H1 (cell line): ENCODE data around the gene FIZ1. TPM values are rescaled to one million over a fixed set of nuclear protein-coding genes. Genes with fewer than 3 reads are reported as not detected.

Experiments
- ASH2L ChIP-seq: fragments of 200-600, 300-600 bp; sonication (generic); IDR thresholded peaks from one replicate; pipeline ENCODE4 v1.7.1; 2017; ENCODE audit warnings: low read length
- BRCA1 ChIP-seq: IDR thresholded peaks from 2 replicates; pipeline ENCODE4 v1.6.1; 2012; ENCODE audit warnings: low read depth, low read length, improper control_type of control experiment
- CBX5 ChIP-seq: fragments of 300-800, 300-1000 bp; sonication (generic); IDR thresholded peaks from 2 replicates; pipeline ENCODE4 v1.7.1; 2016; ENCODE audit warnings: antibody characterized with exemption, low read length, low read depth
- CHD2 ChIP-seq: IDR thresholded peaks from 2 replicates; pipeline ENCODE4 v1.6.1; 2012; ENCODE audit warnings: low read length, improper control_type of control experiment
- CREB1 ChIP-seq: IDR thresholded peaks from 2 replicates; pipeline ENCODE4 v1.6.1; 2012; ENCODE audit warnings: inconsistent platforms
- CTBP2 ChIP-seq: IDR thresholded peaks from 2 replicates; pipeline ENCODE4 v1.7.0; 2011; ENCODE audit warnings: borderline replicate concordance, mild to moderate bottlenecking, moderate library complexity, mixed read lengths, low read length; ENCODE audit not compliant: insufficient read depth, insufficient read length
- EGR1 ChIP-seq: IDR thresholded peaks from 2 replicates; pipeline ENCODE4 v1.6.1; 2011; ENCODE audit warnings: low read depth, low read length, borderline replicate concordance
- NANOG ChIP-seq: IDR thresholded peaks from 2 replicates; pipeline ENCODE4 v1.6.1; 2011; ENCODE audit warnings: low read length, low read depth, mild to moderate bottlenecking, inconsistent platforms; ENCODE audit not compliant: insufficient read depth, poor library complexity, severe bottlenecking
- POLR2A ChIP-seq, 2 experiments: IDR thresholded peaks; 1 replicate in 1 of 2; 2 replicates in 1 of 2; pipeline ENCODE4 v1.6.1; 2011; ENCODE audit warnings: low read depth in 2 of 2, low read length in 2 of 2, mild to moderate bottlenecking in 2 of 2; ENCODE audit errors: control extremely low read depth in 1 of 2
- RAD21 ChIP-seq, 2 experiments: IDR thresholded peaks in 1 of 2; conservative IDR thresholded peaks in 1 of 2; 2 replicates each; pipeline ENCODE4 v1.6.1; 2011; ENCODE audit warnings: low read depth in 2 of 2, low read length in 2 of 2, improper control_type of control experiment in 1 of 2, inconsistent platforms in 1 of 2, mild to moderate bottlenecking in 1 of 2, moderate library complexity in 1 of 2
- RBBP5 ChIP-seq: IDR thresholded peaks from 2 replicates; pipeline ENCODE4 v1.7.1; 2012; ENCODE audit warnings: low read depth, mild to moderate bottlenecking, inconsistent platforms, low read length, moderate library complexity, borderline replicate concordance
- RXRA ChIP-seq: IDR thresholded peaks from 2 replicates; pipeline ENCODE4 v1.6.1; 2011; ENCODE audit warnings: low read depth, mild to moderate bottlenecking, low read length, moderate library complexity; ENCODE audit not compliant: insufficient read depth
- SIN3A ChIP-seq, 2 experiments: IDR thresholded peaks in 1 of 2; conservative IDR thresholded peaks in 1 of 2; 2 replicates each; pipeline ENCODE4 v1.6.1; 2011 to 2012; ENCODE audit warnings: low read length in 2 of 2, improper control_type of control experiment in 1 of 2, low read depth in 1 of 2, mild to moderate bottlenecking in 1 of 2
- SUZ12 ChIP-seq: fragments of 200-600 bp; sonication (generic); IDR thresholded peaks from 2 replicates; pipeline ENCODE4 v1.6.1; 2012; ENCODE audit warnings: mild to moderate bottlenecking, inconsistent platforms, low read length, moderate library complexity, mixed read lengths
- TBP ChIP-seq: IDR thresholded peaks from 2 replicates; pipeline ENCODE4 v1.6.1; 2011; ENCODE audit warnings: low read depth, low read length, improper control_type of control experiment
- polyA plus RNA-seq, 7 experiments: library from polyadenylated mRNA; depleted of rRNA in 3 of 7; stranded (reverse) in 5 of 7; unstranded in 2 of 7; fragments of >200 nt in 5 of 7; fragments of 200-250 nt in 2 of 7; gene quantifications; 1 replicate in 5 of 7; 2 replicates in 1 of 7; 4 replicates in 1 of 7; pipeline versions ENCODE4 v1.2.1 to v1.2.3, GENCODE V29; 2011 to 2013; ENCODE audit warnings: missing spikeins in 2 of 7, mixed read lengths in 2 of 7
- total RNA-seq: library from RNA; stranded (reverse); fragmentation: NEBNext Ultra II Directional; extraction: Animal tissue kit (Norgen Biotek cat#: 25700); gene quantifications from 2 replicates; pipeline ENCODE4 v1.2.1, GENCODE V29; 2021
- TF ChIP-seq, protein P1 (sequence below): IDR thresholded peaks from 2 replicates; pipeline ENCODE4 v1.6.1; 2011; ENCODE audit warnings: low read depth, mild to moderate bottlenecking, low read length; ENCODE audit not compliant: insufficient read depth
- TF ChIP-seq, protein P2 (sequence below), 3 experiments: IDR thresholded peaks; 1 replicate in 2 of 3; 2 replicates in 1 of 3; pipeline versions ENCODE4 v1.5.1 to v1.6.1; 2011; ENCODE audit warnings: low read length in 3 of 3, mild to moderate bottlenecking in 3 of 3, inconsistent platforms in 2 of 3, low read depth in 1 of 3, moderate library complexity in 1 of 3; ENCODE audit not compliant: insufficient read depth in 1 of 3; ENCODE audit errors: control extremely low read depth in 1 of 3
- TF ChIP-seq, protein P3 (sequence below): IDR thresholded peaks from 2 replicates; pipeline ENCODE4 v1.6.1; 2012; ENCODE audit warnings: low read length, inconsistent platforms

The FIZ1 gene
- total and polyA plus RNA-seq, 2 of the 8 experiments (the other 6 are each of a cell fraction or from before 2014, with no cell fraction given): 9.1 to 18.5 TPM

DNA sequence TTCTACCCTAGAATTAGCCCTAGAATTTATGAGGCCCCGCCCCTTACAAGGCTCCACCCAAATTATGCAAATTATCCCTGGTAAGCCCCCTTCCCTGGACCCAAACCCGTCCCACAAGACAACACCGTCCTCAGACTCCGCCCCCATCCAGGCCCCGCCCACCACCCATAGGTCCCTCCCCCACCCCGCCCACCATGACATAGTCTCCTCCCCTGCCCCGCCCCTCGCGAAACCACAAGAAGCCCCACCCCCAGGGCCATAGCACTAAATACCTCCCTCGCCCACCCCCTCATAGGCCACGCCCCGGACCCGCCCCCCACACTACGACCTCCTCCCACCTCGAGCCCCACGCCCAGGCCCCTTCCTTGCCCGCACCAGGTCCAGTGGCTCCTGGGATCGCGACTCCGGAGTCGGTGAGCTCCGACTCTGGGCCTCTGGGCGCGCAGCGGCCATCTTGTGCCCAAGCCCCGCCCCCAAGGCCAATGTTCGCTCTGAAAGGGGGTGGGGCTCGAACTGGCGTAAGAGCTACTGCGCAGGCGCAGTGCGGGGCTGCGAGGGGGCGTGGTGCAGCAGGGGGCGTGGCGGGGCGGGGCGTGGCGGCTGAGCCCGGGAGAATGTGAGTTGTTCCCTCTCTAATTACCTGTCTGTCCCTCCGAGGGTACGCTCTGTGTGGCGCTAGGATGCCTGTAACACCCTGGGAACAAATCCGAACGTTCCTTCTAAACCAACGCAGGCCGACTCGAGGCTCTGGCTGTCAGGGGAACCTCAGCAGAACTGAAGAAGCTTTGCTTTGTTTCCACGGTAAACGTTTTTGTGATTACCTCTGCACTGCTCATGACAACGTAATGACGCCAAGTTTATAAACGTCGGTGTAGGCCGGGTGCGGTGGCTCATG, 25.0 kb upstream of the FIZ1 start, which contains the start of gene ZNF784 (continued):
- TF ChIP-seq RAD21 (IDR thresholded peaks at IDR 0.05 in 1 of 2, conservative IDR thresholded peaks at IDR 0.05 in 1 of 2; ENCODE audit: low read depth in 2 of 2, low read length in 2 of 2) (no peak), ASH2L (peak; percentile 40), NANOG (no peak), CREB1 (no peak), RBBP5 (no peak), EGR1 (no peak), CTBP2 (no peak), RXRA (no peak), BRCA1 (no peak), CBX5 (no peak), POLR2A (IDR thresholded peaks at IDR 0.05; ENCODE audit: control extremely low read depth in 1 of 2, low read depth in 2 of 2, low read length in 2 of 2) (peak; percentile 62 to 86), CHD2 (peak; percentile 27; the same call in 1 of the 2 replicates), SUZ12 (no peak), SIN3A (conservative IDR thresholded peaks at IDR 0.05 in 1 of 2, IDR thresholded peaks at IDR 0.05 in 1 of 2; ENCODE audit: low read depth in 1 of 2, low read length in 2 of 2) (0 out of 4 replicates have a peak, but pooled peaks of 1 of the 2 experiments have one; percentile 26), TBP (peak; percentile 86)
- TF ChIP-seq, protein P1, sequence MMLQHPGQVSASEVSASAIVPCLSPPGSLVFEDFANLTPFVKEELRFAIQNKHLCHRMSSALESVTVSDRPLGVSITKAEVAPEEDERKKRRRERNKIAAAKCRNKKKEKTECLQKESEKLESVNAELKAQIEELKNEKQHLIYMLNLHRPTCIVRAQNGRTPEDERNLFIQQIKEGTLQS: no peak
- TF ChIP-seq, protein P2, sequence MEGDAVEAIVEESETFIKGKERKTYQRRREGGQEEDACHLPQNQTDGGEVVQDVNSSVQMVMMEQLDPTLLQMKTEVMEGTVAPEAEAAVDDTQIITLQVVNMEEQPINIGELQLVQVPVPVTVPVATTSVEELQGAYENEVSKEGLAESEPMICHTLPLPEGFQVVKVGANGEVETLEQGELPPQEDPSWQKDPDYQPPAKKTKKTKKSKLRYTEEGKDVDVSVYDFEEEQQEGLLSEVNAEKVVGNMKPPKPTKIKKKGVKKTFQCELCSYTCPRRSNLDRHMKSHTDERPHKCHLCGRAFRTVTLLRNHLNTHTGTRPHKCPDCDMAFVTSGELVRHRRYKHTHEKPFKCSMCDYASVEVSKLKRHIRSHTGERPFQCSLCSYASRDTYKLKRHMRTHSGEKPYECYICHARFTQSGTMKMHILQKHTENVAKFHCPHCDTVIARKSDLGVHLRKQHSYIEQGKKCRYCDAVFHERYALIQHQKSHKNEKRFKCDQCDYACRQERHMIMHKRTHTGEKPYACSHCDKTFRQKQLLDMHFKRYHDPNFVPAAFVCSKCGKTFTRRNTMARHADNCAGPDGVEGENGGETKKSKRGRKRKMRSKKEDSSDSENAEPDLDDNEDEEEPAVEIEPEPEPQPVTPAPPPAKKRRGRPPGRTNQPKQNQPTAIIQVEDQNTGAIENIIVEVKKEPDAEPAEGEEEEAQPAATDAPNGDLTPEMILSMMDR (IDR thresholded peaks at IDR 0.05; ENCODE audit: control extremely low read depth in 1 of 3, insufficient read depth in 1 of 3, low read depth in 1 of 3, low read length in 3 of 3): no peak
- TF ChIP-seq, protein P3, sequence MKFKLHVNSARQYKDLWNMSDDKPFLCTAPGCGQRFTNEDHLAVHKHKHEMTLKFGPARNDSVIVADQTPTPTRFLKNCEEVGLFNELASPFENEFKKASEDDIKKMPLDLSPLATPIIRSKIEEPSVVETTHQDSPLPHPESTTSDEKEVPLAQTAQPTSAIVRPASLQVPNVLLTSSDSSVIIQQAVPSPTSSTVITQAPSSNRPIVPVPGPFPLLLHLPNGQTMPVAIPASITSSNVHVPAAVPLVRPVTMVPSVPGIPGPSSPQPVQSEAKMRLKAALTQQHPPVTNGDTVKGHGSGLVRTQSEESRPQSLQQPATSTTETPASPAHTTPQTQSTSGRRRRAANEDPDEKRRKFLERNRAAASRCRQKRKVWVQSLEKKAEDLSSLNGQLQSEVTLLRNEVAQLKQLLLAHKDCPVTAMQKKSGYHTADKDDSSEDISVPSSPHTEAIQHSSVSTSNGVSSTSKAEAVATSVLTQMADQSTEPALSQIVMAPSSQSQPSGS: no peak
